GM21619 (cell line): Measurements from ENCODE around the gene NLRP7.
"Not testable (repeated sequence)": the region's sequence is repeated elsewhere in the genome, so short reads cannot be mapped to it uniquely, and the experiment has no call there.

ENCODE experiments used
- ATAC-seq: cut with Tn5 transposase; IDR thresholded peaks from one replicate; pipeline ENCODE4 v1.9.1; 2021; ENCODE audit not compliant: unreplicated experiment

Gene NLRP7

GRCh38 chr19:54919646-54920563 lies 27.4 kb downstream of the NLRP7 start:
- ATAC-seq: not testable (repeated sequence)

DNA sequence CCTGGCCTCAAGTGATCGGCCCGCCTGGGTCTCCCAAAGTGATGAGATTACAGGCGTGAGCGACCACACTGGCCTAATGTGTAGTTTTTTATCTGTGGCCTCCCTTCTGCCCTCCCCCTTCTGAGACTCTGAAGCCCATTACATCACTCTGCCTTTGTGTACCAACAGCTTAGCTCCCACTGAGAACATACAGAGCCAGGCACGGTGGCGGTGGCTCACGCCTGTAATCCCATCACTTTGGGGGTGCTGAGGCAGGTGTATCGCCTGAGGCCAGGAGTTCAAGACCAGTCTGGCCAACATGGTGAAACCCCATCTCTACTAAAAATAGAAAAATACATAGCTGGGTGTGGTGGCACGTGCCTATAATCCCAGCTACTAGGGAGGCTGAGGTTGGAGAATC lies 28.8 kb downstream of the NLRP7 start:
- no peak for ATAC-seq

DNA sequence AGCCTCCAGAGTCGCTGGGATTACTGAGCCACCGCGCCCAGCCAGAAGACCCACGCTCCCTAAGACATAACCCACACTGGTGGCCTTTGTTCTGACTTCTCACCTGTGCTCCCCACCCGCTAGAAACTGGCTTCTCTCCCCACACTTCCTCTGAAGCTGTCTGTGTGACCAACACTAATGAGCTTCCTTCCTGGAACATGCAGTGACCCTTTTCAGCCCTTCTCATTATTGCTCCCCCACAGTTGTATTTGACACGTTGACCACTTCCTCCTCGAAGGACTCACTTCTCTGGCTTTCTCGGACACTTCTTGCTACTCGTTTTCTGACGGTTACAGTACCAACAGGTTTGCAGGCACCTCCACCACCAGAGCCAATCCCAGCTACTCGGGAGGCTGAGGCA lies 30.5 kb downstream of the NLRP7 start:
- ATAC-seq: no peak

- not testable (repeated sequence) for ATAC-seq
Observed at GRCh38 chr19:54907899-54908298, 39.4 kb downstream of the NLRP7 start.

- ATAC-seq: no peak
Observed at GRCh38 chr19:54906819-54907218, 40.5 kb downstream of the NLRP7 start.

GRCh38 chr19:54905803-54906511 lies 41.4 kb downstream of the NLRP7 start, which contains the start of gene NCR1:
Gene NCR1, plus strand, starts transcription at chr19:54906148. Its CDS starts 40 bp downstream, at chr19:54906188.
- no peak for ATAC-seq

- no peak for ATAC-seq
Observed at GRCh38 chr19:54905421-54905802, 41.9 kb downstream of the NLRP7 start.

DNA sequence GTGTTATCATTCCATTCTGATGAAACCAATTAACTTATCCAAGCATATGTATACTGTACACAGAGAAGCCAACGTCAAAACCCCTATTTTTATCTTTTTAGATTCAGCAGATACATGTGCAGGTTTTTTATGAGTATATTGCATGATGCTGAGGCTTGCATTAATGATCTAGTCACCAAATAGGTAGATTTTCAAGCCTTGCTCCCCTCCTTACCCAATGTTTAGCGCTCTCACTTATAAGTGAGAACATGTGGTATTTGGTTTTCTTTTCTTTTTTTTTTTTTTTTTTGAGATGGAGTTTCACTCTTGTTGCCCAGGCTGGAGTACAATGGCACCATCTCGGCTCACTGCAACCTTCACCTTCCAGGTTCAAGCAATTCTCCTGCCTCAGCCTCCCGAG lies 43.1 kb downstream of the NLRP7 start:
- not testable (repeated sequence) for ATAC-seq

- no peak for ATAC-seq
Observed at GRCh38 chr19:54903303-54903702, 44.0 kb downstream of the NLRP7 start.

- ATAC-seq: no peak
Observed at GRCh38 chr19:54902061-54902460, 45.3 kb downstream of the NLRP7 start.

- not testable (repeated sequence) for ATAC-seq
Observed at GRCh38 chr19:54901153-54901552, 46.2 kb downstream of the NLRP7 start.

- ATAC-seq: not testable (repeated sequence)
Observed at GRCh38 chr19:54899646-54900045, 47.7 kb downstream of the NLRP7 start.

GRCh38 chr19:54898685-54899084 lies 48.6 kb downstream of the NLRP7 start:
- not testable (repeated sequence) for ATAC-seq

- ATAC-seq: no peak
Observed at GRCh38 chr19:54896036-54896435, 51.3 kb downstream of the NLRP7 start.

GRCh38 chr19:54894106-54894505 lies 53.2 kb downstream of the NLRP7 start:
- ATAC-seq: not testable (repeated sequence)

- no peak for ATAC-seq
Observed at GRCh38 chr19:54893406-54893805, 53.9 kb downstream of the NLRP7 start.

GRCh38 chr19:54889566-54889965 lies 57.8 kb downstream of the NLRP7 start:
- ATAC-seq: no peak

GRCh38 chr19:54888239-54888638 lies 59.1 kb downstream of the NLRP7 start:
- no peak for ATAC-seq

GRCh38 chr19:54883228-54883627 lies 64.1 kb downstream of the NLRP7 start:
- no peak for ATAC-seq

DNA sequence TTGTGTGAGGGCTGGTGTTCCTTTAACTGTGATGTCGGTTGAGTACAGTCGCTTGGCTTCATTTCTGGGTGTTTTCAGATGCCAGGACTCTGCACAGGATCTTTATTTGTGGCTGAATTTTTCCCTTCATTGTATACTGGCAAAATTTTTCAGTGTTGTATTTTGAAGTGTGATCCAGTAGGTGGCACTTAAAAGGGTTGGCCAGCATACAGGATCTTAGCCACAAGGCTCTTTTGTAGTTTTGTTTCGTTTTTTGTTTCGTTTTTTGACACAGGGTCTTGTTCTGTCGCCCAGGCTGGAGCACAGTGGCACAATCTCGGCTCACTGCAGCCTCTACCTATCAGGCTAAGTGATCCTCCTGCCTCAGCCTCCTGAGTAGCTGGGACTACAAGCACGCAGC lies 64.6 kb downstream of the NLRP7 start:
- no peak for ATAC-seq

DNA sequence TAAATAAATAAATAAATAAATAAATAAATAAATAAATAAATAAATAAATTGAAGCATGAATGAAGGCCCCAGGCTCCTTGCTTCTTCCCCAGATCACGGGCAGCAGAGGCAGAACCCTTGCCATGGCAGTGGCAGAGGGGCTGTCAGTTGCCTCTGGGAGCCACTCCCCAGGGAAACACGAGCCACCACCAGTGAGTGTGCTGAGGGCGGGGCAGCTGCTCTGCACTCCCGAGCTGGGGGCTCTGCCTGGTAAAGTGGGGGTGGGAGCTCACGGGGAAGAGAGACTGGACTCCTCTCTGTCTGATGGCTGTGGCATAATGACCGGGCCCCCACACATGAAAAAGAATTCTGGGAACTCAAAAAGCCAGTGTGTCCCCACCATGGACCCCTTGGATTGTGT lies 65.4 kb downstream of the NLRP7 start:
- no peak for ATAC-seq

DNA sequence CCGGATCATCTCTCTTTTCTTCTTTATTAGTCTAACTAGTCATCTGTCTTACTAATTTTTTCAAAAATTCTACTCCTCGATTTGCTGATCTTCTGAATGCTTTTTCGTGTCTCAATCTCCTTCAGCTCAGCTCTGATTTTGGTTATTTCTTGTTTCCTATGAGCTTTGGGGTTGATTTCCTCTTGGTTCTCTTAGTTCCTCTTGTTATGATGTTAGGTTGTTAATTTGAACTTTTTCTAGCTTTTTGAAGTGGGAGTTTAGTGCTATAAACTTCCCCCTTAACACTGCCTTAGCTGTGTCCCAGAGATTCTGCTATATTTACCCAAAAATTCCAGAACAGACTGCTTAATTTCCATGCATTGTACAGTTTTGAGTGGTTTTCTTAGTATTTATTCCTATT lies 69.9 kb downstream of the NLRP7 start:
- no peak for ATAC-seq
